ENCODE measurements around the gene MED16.

GRCh38 chr19:913080-913748 lies 20.2 kb upstream of the MED16 start, which contains the start of gene R3HDM4:
- no peak for TF ChIP-seq POLR2A (IDR thresholded peaks at IDR 0.05)
- TF ChIP-seq, protein P1, sequence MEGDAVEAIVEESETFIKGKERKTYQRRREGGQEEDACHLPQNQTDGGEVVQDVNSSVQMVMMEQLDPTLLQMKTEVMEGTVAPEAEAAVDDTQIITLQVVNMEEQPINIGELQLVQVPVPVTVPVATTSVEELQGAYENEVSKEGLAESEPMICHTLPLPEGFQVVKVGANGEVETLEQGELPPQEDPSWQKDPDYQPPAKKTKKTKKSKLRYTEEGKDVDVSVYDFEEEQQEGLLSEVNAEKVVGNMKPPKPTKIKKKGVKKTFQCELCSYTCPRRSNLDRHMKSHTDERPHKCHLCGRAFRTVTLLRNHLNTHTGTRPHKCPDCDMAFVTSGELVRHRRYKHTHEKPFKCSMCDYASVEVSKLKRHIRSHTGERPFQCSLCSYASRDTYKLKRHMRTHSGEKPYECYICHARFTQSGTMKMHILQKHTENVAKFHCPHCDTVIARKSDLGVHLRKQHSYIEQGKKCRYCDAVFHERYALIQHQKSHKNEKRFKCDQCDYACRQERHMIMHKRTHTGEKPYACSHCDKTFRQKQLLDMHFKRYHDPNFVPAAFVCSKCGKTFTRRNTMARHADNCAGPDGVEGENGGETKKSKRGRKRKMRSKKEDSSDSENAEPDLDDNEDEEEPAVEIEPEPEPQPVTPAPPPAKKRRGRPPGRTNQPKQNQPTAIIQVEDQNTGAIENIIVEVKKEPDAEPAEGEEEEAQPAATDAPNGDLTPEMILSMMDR (IDR thresholded peaks at IDR 0.05) = no peak
